T-helper 9 cell (primary cell): Measurements from ENCODE around the gene KRTAP9-1.
"Not testable (repeated sequence)": the region's sequence is repeated elsewhere in the genome, so short reads cannot be mapped to it uniquely, and the experiment has no call there.

Experiments
- DNase-seq: peaks from one replicate; pipeline ENCODE4 v3.0.0-alpha.2; 2020

Gene KRTAP9-1

DNA sequence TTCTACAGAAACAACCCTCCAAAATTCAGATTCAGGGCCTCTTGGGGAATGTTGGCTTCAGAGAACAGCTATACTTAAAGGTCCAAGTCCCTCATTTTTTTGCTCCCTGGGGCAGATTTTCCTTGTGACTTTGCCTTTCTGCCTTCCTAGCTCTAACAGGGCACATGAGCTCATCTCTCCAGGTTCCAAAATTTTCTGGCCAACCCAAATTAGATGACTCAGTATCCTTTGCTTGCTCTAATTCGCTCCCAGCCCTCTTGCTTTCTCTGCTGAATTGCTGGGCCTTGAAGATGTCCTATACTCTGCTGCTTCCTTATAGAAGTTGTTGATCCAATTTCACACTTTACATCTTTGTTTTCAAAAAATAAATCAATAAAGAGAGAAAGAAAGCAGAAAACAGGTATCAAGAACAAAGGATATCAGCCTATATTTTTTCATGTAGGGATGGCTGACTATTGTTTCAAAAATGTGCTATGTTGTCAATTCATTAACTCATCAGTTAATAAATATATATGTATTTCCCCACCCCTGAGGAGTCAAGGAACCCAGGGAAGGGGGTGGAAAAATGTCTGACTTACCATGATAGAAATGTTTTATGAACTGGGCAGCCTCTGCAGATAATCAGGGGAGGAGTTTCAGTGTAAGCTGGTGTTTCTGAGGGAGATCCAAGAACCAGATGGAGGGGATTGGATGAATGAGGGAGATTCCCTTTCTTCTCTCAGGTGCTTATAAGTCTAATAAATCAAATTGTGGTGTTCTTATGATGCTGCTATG lies 10.7 kb upstream of the KRTAP9-1 start:
- no peak for DNase-seq

DNA sequence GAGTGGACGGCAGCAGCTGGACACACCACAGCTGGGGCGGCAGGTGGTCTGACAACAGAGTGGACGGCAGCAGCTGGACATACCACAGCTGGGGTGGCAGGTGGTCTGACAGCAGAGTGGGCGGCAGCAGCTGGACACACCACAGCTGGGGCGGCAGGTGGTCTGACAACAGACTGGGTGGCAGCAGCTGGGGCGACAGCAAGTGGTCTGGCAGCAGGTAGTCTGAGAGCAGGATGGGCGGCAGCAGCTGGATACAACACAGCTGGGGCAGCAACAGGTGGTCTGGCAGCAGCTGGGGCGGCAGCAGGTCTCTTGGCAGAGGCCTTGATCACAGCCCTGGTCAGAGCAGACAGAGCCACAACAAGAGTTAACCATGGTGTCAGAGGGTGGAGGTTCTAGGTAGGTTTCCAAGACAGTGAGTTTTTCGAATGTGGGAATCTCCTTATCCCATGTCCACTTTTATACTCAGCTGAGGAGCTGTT lies 5.2 kb upstream of the KRTAP9-1 start, which contains the start of gene KRTAP4-1:
Gene KRTAP4-1 (minus strand): TSS at position 432 of the 482 bp plus-strand sequence. CDS start 57 bp downstream, at position 375.
- no peak for DNase-seq

DNA sequence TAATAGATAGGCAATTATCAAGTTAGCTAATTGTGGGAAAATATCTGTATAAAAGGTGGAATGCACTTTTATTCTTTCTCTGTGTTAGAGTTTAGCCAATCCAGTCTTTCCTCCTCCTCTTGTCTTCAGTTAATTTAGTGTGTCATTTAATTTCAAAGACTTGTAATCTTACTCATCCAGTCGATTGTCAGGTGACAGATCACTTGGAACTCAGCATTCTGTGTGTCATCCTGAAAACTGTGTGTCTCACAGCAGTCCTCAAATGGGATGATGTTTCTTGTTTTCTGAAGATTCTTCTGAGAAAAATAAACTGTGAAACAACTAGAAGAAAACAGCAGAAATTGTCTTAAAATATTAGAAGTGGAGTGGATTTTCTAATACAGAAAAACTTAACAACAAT lies 4.7 kb upstream of the KRTAP9-1 start:
- no peak for DNase-seq

DNA sequence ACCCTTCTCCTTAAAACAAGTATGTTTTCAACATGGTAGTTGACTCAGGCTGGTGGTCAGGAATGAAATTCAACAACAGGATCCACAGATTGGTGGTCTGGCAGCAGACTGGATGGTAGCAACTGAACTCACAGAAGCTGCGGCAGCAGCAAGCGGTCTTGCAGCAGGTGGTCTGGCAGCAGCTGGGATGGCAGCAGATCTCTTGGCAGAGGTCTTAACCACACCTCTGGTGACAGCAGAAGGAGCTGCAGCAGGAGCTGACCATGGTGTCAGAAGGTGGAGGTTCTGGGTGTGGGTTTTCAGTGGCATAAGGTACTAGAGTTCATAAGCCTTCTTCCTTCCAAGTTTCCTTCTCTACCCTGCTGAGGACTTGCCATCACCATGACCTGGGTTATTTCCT lies 2.8 kb upstream of the KRTAP9-1 start:
- no peak for DNase-seq

DNA sequence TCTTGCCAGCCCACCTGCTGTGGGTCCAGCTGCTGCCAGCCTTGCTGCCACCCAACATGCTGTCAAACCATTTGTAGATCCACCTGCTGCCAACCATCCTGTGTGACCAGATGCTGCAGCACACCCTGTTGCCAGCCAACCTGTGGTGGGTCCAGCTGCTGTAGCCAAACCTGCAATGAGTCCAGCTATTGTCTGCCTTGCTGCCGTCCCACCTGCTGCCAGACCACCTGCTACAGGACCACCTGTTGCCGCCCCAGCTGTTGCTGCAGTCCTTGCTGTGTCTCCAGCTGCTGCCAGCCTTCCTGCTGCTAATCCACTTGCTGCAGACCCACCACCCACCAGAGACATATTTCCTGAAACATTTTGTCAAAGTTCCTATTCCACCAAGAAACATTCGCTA lies 641 bp downstream of the KRTAP9-1 start:
- DNase-seq: no peak

DNA sequence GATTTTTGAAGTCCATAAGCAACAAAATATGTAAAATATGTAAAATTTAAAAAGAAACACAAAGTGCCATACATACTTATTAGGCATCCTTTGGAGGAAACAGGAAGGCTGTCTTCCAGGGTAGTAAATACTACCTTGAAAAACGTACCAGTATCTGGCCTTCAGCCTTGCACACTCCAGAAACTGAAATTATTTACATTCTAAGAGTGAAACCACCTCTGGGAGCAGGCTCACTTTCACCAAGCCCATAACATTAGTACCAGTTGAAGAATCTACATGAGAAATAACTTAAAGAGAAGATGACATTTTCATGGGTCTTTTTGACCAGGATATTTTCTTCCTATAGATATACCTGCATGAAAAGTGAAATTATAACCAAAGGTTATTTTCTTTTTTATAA lies 6.4 kb downstream of the KRTAP9-1 start:
- no peak for DNase-seq

DNA sequence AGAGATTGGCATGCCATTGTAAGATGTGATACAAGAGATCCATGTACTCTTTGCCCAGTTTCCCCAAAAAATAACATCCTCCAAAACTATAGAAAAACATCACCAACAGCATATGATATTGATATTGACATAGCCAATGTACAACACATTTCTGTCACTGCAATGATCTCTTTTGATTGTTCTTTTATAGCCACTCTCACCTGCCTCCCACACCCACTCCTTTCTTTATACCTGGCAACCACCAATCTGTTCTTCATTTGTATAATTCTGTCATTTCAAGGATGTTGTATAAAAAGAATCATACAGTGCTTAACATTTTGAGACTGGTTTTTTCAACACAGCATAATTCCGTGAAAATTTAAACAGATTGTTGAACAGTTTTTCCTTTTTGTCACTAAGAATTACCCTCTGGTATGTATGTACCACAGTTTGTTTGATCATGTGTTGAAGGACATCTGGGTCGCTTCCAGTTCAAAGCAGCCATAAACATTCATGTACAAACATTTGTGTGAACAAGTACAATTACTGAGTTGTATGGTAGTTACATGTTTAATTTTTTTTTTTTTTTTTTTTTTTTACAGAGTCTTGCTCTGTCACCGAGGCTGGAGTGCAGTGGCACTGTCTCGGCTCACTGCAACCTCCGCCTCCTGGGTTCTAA lies 9.9 kb downstream of the KRTAP9-1 start:
- no peak for DNase-seq

DNA sequence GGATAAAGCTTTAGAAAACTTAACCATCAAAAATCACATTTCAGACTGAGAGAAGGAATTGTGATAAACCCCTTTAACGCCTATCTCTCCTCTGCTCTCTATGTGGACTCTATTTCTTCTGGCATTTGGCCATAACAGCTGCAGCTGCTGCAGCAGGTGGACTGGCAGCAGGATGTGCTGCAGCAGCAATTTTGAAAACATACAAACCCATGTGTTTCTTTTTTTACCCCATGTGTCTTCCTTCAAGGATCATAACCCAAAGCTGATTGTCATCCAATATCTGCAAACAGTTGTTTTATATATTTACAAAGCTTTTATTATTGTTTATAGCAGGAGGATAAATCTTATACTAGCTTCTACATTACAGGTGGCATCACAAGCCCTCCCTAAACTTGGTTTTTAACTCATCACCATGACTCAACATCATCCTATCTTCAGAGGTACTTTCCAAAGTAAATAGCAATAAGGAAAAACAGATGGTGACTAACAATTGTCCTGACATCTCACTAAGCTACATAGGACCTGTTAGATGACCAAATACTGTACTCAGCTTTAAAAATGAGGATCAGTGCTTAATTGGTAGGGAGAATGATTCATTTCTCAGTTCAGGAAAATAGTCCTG lies 22.3 kb downstream of the KRTAP9-1 start:
- no peak for DNase-seq

DNA sequence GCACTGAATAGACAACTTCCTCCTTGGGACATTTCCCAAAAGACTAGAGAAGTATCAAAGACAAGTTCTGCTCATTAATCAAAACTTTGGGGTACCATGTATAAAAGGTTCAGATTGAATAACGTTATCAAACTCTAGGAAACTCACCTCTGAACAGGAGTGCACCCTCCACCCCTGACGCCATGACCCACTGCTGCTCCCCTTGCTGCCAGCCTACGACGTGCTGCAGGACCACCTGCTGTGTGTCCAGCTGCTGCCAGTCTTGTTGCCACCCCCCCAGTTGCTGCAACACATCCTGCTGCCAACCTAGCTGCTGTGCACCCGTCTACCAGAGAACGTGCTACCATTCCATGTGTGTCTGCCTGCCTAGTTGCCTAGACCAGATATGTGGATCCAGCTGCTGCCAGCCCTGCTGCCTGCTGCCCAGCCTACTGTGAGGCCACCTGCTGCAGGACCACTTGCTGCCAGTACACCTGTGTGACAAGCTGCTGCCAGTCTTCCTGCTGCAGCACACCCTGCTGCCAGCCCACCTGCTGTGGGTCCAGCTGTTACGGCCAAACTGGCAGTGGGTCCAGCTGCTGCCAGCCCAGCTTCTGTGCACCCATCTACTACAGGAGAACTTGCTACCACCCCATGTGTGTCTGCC lies 23.0 kb downstream of the KRTAP9-1 start:
- no peak for DNase-seq

DNA sequence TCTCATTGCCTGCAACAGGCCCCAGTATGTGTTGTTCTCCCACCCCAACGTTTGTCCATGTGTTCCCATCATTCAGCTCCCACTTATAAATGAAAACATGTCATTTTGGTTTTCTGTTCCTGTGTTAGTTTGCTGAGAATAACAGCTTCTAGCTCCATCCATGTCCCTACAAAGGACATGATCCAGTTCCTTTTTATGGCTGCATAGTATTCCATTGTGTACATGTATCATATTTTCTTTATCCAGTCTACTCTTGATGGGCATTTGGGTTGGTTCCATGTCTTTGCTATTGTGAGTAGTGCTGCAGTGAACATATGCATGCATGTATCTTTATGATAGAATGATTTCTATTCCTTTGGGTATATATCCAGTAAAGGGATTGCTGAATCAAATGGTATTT lies 26.0 kb downstream of the KRTAP9-1 start:
- DNase-seq: no peak

DNA sequence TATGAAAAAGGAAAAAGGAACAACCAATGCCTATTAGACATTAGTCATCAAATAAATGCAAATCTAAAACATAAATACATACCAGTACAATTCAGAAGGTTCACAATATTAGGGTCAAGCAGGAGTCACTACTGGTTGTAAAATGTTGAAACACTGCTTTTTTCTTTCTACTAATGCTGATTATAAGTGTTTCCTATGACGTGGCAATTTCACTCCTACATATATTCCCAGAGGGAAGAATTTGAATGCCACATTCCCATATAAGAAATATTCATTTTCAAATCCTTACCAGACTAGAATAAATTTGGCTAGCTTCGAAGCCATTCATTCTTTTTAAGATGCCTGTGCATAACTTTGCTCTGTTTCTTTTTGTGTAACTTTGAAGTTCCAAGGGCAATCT lies 34.1 kb downstream of the KRTAP9-1 start:
- DNase-seq: no peak

DNA sequence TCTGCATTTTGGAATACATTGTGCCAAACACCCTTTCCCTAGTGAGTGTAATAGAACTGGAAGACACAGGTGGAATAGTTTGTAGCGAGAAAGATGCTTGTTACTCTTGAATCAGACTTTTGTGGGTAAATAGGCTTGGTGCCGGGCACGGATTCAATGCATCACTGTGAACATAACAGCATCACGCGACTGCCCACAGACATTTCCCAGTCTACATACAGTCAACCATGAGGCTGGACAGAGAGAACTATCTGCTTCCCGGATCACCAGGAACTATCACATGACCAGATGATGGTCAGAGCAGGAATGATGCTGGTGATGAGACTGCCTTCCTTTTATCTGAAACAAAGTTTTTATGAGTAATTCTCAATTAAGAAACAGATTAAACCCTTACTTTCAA lies 36.4 kb downstream of the KRTAP9-1 start:
- no peak for DNase-seq

DNA sequence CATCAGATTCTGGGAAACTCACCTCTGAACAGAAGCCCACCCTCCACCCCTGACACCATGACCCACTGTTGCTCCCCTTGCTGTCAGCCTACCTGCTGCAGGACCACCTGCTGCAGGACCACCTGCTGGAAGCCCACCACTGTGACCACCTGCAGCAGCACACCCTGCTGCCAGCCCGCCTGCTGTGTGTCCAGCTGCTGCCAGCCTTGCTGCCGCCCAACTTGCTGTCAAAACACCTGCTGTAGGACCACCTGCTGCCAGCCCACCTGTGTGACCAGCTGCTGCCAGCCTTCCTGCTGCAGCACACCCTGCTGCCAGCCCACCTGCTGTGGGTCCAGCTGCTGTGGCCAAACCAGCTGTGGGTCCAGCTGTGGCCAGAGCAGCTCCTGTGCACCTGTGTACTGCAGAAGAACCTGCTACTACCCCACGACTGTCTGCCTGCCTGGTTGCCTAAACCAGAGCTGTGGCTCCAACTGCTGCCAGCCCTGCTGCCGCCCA lies 37.0 kb downstream of the KRTAP9-1 start, which contains the start of gene KRTAP9-2:
Gene KRTAP9-2 (plus strand): TSS at position 51 of the 498 bp plus-strand sequence. CDS start 7 bp downstream, at position 58.
- not testable (repeated sequence) for DNase-seq

DNA sequence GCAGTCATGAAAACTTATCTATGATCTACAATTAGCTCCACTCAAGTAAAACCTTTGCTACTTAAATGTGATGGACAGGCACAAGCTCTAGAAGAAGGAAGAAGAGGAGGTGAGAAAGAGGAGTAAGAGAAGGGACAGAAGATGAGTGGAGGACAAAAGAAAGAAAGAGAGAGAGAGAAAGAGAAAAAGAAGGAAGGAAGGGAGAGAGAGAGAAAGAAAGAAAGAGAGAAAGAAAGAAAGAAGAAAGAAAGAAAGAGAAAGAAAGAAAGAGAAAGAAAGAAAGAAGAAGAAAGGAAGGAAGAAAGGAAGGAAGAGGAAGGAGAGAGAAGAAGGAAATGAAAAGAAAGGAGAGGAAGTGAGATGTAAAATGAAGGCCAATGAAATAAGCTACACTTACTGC lies 40.4 kb downstream of the KRTAP9-1 start:
- DNase-seq: no peak

DNA sequence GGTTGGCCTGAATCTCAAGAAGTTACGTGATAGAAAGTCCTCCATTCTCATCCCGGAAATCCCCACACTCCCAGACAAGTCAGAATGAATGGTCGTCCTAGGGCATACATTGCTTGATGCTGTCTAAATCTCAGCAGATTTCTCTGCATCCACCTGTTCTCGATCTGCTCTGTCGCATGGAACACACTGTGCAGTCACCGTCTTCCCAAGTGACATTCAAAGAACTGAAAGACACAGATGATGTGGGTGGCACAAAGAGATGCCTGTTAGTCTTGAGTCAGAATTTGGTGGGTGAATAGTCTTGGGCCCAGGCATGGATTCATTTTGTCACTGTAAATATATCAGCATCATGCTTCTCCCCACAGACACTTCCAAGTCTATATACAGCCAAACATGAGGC lies 42.0 kb downstream of the KRTAP9-1 start:
- no peak for DNase-seq

DNA sequence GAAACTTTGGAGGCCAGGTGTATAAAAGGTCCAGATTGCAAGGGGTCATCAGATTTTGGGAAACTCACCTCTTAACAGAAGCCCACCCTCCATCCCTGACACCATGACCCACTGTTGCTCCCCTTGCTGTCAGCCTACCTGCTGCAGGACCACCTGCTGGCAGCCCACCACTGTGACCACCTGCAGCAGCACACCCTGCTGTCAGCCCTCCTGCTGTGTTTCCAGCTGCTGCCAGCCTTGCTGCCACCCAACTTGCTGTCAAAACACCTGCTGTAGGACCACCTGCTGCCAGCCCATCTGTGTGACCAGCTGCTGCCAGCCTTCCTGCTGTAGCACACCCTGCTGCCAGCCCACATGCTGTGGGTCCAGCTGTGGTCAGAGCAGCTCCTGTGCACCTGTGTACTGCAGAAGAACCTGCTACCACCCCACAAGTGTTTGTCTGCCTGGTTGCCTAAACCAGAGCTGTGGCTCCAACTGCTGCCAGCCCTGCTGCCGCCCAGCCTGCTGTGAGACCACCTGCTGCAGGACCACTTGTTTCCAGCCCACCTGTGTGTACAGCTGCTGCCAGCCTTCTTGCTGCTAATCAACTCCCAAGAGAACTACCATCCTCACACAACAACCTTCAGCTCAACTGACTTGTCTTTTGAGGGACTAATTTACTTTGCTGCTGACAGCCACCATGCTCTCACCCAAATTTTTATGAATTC lies 42.9 kb downstream of the KRTAP9-1 start, which contains the start of gene KRTAP9-3:
Gene KRTAP9-3 (plus strand): TSS at position 51 of the 707 bp plus-strand sequence. CDS start 53 bp downstream, at position 104.
- not testable (repeated sequence) for DNase-seq

DNA sequence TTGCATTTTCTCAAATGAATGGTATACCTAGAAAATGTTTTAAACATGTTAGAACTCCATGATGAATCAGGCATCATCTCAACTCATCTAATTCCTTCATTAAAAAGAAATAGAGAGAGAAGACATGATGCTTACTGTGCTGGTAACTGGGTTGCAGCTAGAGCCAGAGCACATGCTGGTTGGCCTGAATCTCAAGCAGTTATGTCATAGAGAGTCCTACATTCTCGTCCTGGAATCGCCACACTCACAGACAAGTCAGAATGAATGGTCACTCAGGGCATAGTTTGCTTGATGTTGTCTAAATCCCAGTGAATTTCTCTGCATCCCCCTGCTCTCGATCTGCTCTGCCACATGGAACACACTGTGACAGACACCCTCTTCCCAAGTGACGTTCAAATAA lies 47.4 kb downstream of the KRTAP9-1 start:
- not testable (repeated sequence) for DNase-seq

DNA sequence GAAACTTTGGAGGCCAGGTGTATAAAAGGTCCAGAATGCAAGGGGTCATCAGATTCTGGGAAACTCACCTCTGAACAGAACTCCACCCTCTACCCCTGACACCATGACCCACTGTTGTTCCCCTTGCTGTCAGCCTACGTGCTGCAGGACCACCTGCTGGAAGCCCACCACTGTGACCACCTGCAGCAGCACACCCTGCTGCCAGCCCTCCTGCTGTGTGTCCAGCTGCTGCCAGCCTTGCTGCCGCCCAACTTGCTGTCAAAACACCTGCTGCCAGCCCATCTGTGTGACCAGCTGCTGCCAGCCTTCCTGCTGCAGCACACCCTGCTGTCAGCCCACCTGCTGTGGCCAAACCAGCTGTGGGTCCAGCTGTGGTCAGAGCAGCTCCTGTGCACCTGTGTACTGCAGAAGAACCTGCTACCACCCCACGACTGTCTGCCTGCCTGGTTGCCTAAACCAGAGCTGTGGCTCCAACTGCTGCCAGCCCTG lies 48.3 kb downstream of the KRTAP9-1 start, which contains the start of gene KRTAP9-8:
Gene KRTAP9-8 (plus strand): TSS at position 51 of the 489 bp plus-strand sequence. CDS start 53 bp downstream, at position 104.
- not testable (repeated sequence) for DNase-seq
